Ovary (tissue), 3 donors: ENCODE data around the gene EPM2A.

ENCODE experiments used
- CTCF ChIP-seq, 3 donors: fragments of 450-650 bp in 2 of 3; fragments of 200-600 bp in 1 of 3; IDR thresholded peaks; one replicate each; pipeline versions ENCODE4 v1.5.1 to v1.8.0; 2016 to 2022; ENCODE audit warnings: antibody characterized with exemption in 3 of 3, mild to moderate bottlenecking in 1 of 3
- EP300 ChIP-seq: sonication (generic); formaldehyde crosslinking; IDR thresholded peaks from one replicate; pipeline ENCODE4 v1.6.1; 2017; ENCODE audit warnings: antibody characterized with exemption
- POLR2A ChIP-seq: fragments of 450-650 bp; IDR thresholded peaks from one replicate; pipeline ENCODE4 v1.6.1; 2017; ENCODE audit warnings: antibody characterized with exemption, mild to moderate bottlenecking, moderate library complexity
- donor health status: DM: no; HTN: no; CAD: no.

- TF ChIP-seq CTCF (IDR thresholded peaks at IDR 0.05) (no peak), POLR2A (no peak), EP300 (no peak)
These were observed 48.5 kb upstream of the EPM2A start for GRCh38 chr6:145783796-145784195.
